Endothelial cell (in vitro differentiated cells): ENCODE measurements around the gene ABHD12B. TPM values are rescaled to one million over a fixed set of nuclear protein-coding genes. Genes with fewer than 3 reads are reported as not detected.

Experiments used
- DNase-seq: peaks from one replicate; pipeline ENCODE4 v3.0.0; 2021; ENCODE audit warnings: low spot score
- H3K27ac Mint-ChIP-seq: one replicate; pipeline ENCODE4 v1.8.0; 2021; ENCODE audit warnings: mixed read lengths, inconsistent platforms; ENCODE audit not compliant: unreplicated experiment
- H3K27me3 Mint-ChIP-seq: one replicate; pipeline ENCODE4 v1.8.0; 2021; ENCODE audit warnings: mild to moderate bottlenecking, moderate library complexity, mixed read lengths, inconsistent platforms; ENCODE audit not compliant: unreplicated experiment
- H3K36me3 Mint-ChIP-seq: one replicate; pipeline ENCODE4 v1.8.0; 2021; ENCODE audit warnings: mild to moderate bottlenecking, low read depth, mixed read lengths, inconsistent platforms; ENCODE audit not compliant: unreplicated experiment
- H3K4me1 Mint-ChIP-seq: one replicate; pipeline ENCODE4 v1.8.0; 2021; ENCODE audit warnings: mild to moderate bottlenecking, mixed read lengths, inconsistent platforms; ENCODE audit not compliant: unreplicated experiment
- H3K4me3 Mint-ChIP-seq: one replicate; pipeline ENCODE4 v1.8.0; 2021; ENCODE audit warnings: mild to moderate bottlenecking, mixed read lengths, inconsistent platforms; ENCODE audit not compliant: unreplicated experiment
- H3K9me3 Mint-ChIP-seq: one replicate; pipeline ENCODE4 v1.8.0; 2021; ENCODE audit warnings: mixed read lengths, inconsistent platforms; ENCODE audit not compliant: unreplicated experiment
- total RNA-seq: library from RNA; stranded (reverse); fragmentation: NEBNext Ultra II Directional; extraction: Animal tissue kit (Norgen Biotek cat#: 25700); gene quantifications from one replicate; pipeline ENCODE4 v1.2.1, GENCODE V29; 2021; ENCODE audit not compliant: unreplicated experiment
- TF ChIP-seq, protein P1 (sequence below): fragments of 200-600 bp; sonication (generic); IDR thresholded peaks from one replicate; pipeline ENCODE4 v1.5.0; 2021; ENCODE audit warnings: antibody characterized with exemption; ENCODE audit not compliant: unreplicated experiment

ABHD12B gene
- total RNA-seq, 1 donor from 2014 or later, result 2.7 TPM

DNA sequence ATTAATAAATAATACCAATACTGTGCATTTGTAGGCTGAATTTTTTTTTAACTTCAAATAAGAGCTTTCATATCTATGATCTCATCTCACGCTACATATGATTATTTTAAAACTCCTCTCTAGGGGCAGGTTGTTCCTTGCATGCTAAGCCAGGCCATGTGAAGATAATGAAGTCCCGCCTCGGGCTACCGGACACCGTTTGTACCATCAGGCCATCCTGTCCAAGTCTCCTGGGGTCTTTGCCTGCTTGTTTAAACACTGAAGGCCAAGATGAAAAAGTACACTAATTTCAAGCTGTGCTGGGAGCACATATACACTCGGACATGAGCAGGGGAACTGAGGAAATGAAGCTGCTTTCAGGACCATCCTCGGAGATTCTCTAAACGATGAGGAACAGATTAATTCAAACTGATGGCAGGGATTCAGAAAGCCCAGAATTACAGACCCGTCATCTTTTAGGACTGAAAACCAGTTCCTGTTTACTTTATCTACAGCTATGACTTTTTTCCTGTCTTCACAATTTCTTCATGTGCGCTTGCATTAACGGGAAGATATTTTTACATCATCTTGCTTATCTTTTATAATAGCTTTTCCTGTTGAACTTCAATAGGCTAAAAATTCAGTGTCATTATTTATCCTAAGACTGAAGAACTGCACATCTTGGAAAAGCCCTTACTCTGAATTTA is 6.3 kb upstream of the ABHD12B start:
- TF ChIP-seq, protein P1, sequence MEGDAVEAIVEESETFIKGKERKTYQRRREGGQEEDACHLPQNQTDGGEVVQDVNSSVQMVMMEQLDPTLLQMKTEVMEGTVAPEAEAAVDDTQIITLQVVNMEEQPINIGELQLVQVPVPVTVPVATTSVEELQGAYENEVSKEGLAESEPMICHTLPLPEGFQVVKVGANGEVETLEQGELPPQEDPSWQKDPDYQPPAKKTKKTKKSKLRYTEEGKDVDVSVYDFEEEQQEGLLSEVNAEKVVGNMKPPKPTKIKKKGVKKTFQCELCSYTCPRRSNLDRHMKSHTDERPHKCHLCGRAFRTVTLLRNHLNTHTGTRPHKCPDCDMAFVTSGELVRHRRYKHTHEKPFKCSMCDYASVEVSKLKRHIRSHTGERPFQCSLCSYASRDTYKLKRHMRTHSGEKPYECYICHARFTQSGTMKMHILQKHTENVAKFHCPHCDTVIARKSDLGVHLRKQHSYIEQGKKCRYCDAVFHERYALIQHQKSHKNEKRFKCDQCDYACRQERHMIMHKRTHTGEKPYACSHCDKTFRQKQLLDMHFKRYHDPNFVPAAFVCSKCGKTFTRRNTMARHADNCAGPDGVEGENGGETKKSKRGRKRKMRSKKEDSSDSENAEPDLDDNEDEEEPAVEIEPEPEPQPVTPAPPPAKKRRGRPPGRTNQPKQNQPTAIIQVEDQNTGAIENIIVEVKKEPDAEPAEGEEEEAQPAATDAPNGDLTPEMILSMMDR, result no peak
- no peak for DNase-seq
- H3K4me3 Mint-ChIP-seq, result no peak overlapping the region
- H3K27me3 Mint-ChIP-seq, result peaks cover 3% of the 10 kb centered on the region
- H3K9me3 Mint-ChIP-seq, result no peaks in the 10 kb centered on the region
- H3K27ac Mint-ChIP-seq, result no peak overlapping the region
- no peaks in the 10 kb centered on the region for H3K36me3 Mint-ChIP-seq
- peaks cover 5% of the 10 kb centered on the region for H3K4me1 Mint-ChIP-seq

DNA sequence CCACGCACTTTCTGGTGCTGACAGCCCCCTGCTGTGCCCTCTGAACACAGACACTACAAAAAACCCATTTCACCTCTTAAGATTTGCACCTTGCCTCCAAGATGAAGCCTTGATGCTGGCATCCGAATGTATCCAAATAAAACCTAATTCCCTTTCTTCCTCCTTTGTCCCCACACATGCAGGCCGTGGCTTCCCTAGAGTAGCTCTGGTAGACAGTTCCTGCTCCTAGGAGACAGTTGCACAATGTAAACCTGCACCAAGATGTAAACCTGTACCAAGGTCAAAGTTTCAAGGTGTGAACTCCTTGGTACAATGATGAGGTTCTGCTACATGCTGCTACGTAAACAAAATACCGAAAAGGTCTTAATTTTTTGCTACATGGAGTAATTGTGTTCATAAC is 625 bp upstream of the ABHD12B start:
- no peak overlapping the region for H3K27ac Mint-ChIP-seq

DNA sequence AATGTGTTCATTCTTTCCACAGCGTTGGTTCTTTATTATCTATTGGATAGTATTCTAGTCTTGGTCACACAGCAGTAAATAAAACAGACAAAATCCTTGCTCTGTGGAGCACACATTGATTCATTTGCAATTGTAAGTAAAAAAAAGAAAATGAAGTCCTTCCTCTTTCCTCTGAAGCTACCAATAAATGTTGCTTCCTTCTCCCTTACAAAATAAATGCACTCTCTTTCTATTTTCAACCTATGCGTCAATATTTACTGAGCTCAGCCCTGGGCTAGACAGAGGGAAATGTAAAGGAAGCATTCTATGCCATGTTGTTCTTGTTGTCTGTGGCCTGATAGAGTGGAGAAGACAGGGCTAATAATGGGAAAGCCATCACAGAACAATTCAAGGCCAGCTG is 2.9 kb downstream of the ABHD12B start:
- Mint-ChIP-seq H3K36me3 (no peaks in the 10 kb centered on the region), H3K27me3 (peaks cover 7% of the 10 kb centered on the region), H3K4me3 (no peak overlapping the region)

More for the DNA sequence above, 625 bp upstream of the ABHD12B start:
- Mint-ChIP-seq H3K4me1 (peaks cover 11% of the 10 kb centered on the region), H3K27me3 (peaks cover 7% of the 10 kb centered on the region), H3K36me3 (no peaks in the 10 kb centered on the region), H3K4me3 (peak overlapping the region; percentile 50), H3K9me3 (no peaks in the 10 kb centered on the region)
- no peak for DNase-seq
- TF ChIP-seq, protein P1, result no peak

DNA sequence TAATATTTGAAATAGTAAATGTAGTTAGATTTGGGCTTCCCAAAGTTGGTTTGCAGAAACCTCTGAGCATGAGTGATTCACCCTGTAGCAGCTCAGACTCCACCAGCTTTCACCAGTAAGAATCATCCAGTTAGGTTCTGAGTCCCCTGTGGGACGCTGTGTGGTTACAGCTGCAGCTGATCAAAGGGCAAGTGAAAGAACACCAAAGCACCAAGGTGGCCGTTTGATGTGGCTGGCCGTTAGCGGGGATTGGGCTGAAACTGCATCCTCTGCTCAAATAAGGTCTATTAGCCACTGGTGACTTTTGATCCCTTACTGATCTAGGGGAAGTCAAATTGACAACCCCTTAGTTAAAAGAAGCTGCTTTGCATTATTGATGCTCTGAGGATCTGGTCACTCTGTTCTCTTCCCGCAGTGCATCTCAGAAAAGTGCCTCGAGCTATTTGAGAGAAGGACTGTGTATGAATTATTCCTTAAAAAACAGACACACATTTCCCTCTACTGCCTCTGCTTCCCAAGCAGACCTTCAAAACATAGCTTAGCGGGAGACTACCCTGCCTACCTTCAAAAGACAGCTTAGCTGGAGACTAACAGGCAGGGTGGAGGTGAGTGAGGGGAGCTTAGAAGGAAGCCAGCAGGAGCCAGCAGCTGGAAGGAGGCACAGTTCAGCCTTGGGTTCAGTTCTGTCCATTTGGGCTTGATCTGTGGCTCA is 3.7 kb downstream of the ABHD12B start:
- TF ChIP-seq, protein P1, result no peak
- H3K27ac Mint-ChIP-seq, result no peak overlapping the region
- H3K4me3 Mint-ChIP-seq, result no peak overlapping the region
- peaks cover 7% of the 10 kb centered on the region for H3K27me3 Mint-ChIP-seq
- peaks cover 4% of the 10 kb centered on the region for H3K9me3 Mint-ChIP-seq
- H3K36me3 Mint-ChIP-seq, result no peaks in the 10 kb centered on the region
- DNase-seq, result no peak
- H3K4me1 Mint-ChIP-seq, result peaks cover 20% of the 10 kb centered on the region

More for the DNA sequence above, 2.9 kb downstream of the ABHD12B start:
- TF ChIP-seq, protein P1, result no peak
- DNase-seq, result no peak
- Mint-ChIP-seq H3K4me1 (peaks cover 18% of the 10 kb centered on the region), H3K9me3 (peaks cover 4% of the 10 kb centered on the region), H3K27ac (no peak overlapping the region)
